HG02938 (cell line): Measurements from ENCODE around the gene CCDC121.
A peak's percentile ranks its signal among the peaks of the same experiment; 100 is the strongest.

Source experiments
- ATAC-seq: cut with Tn5 transposase; IDR thresholded peaks from one replicate; pipeline ENCODE4 v1.9.1; 2021; ENCODE audit warnings: mild to moderate bottlenecking, moderate library complexity; ENCODE audit not compliant: unreplicated experiment

CCDC121 gene, protein sequence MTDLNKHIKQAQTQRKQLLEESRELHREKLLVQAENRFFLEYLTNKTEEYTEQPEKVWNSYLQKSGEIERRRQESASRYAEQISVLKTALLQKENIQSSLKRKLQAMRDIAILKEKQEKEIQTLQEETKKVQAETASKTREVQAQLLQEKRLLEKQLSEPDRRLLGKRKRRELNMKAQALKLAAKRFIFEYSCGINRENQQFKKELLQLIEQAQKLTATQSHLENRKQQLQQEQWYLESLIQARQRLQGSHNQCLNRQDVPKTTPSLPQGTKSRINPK

DNA sequence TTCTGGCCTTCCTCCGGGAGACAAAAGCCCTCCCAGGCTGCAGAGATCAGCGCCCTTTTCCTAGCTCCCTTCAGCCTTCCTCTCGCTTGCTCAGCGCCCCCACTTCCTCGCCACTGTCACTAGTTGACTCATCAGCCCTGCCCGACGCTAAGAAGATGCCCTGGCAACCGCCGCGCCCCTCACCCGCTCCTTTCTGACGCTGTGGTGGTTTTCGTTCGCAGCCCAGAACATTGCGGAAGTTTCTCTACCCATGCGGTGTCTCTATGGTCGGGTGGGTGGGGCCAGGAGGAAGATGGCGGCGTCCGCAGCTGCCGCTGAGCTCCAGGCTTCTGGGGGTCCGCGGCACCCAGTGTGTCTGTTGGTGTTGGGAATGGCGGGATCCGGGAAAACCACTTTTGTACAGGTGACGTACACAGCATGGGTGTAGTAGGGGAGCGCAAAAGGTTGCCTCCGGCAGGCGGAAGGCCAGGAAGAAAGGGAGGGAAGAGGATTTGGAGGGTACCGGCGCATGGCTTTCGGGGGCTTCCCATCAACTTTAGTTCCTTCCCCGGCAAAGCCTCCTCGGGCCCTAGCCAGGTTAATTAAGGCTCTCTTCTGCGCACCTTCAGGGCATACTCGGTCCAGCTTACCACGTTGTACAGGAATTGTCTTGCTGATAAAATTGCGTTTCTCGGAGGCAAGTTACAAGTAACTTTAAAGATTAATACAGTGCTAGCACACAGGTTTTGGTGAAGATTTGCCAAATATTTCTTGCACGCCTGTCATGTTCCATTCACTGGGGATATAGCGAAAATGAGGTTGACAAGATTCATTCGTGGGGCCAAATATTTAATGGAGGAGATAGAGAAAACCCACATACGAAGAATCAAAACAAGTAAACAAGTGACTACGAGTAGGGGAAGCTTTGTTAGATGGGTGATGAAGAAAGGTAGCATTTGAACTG lies at the start of gene CCDC121, which contains the start of gene GPN1:
Gene CCDC121 (minus strand): TSS at position 246 of the 943 bp plus-strand sequence. CDS start 1,213 bp downstream, outside the sequence.
Gene GPN1 (plus strand): TSS at position 284 of the 943 bp plus-strand sequence. CDS start 9 bp downstream, at position 293.
- ATAC-seq: peak; percentile 96

DNA sequence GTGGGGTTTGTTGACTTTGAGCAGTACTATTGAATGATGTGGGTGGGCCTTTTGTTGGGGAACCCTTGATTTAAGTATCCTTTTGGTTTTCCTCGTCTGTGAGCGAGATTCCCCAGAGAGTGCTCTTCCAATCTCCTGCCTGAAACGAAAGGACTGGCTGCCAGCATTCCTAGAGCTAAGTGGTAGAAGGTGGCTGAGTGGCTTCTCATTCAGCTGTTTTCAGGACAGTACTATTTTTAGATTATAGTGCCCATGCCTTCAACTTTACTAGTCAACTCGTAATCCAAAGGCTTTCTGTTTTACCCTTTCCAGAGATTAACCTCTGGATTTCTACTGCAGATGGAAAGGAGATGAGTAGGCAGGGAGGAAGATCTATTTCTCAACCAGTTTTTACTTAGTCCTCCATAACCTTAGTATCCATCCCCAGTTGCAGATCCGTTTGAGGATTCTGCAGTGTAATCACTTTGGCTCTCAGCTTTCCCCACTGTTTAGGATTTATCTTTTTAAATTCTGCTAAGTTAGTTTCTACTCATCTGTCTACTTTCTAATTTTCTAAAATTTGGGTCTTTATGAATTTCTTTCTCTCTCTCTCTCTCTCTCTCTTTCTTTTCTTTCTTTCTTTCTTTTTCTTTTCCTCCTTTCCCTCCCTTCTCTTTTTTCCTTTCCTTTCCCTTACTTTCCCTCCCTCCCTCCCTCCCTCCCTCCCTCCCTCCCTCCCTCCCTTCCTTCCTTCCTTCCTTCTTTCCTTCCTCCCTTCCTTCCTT lies 44.1 kb upstream of the CCDC121 start:
- ATAC-seq: no peak

DNA sequence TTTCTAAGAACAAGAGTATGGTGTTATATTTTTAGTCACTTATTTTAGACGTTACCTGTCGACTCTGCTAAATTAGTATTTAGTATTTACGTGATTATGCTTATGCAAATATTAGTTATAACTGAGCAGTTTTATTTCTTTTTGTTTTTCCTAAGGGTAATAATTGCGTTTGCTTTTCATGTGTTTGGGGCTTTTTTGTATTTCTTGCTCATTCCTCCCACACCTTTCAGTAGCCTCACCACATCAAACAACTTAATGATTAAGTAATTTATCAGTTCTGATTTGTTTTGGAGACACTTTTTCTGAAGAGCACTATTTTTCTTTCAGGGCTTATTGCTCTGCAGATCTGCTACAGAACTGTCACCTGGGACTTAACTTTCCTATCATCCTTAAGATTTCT lies 42.4 kb upstream of the CCDC121 start:
- no peak for ATAC-seq

DNA sequence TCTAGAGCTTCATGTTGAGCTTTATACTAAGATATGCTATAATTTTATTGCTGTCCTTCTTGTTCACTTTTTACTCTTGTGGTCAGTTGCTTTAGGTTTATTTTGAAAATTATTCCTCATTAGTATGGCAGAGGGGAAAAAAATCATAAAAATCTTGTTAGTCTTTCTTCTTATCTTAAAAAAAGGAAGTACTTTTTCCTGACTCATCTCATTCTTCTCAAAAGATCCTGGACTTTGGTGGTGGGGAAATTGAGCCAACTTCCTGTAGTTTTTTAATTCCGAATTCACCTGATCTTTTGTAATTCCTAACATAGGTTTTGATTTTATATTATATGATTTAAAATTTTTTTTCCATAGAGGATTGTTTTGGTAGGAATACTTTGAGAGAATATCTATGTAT lies 38.6 kb upstream of the CCDC121 start:
- ATAC-seq: no peak

DNA sequence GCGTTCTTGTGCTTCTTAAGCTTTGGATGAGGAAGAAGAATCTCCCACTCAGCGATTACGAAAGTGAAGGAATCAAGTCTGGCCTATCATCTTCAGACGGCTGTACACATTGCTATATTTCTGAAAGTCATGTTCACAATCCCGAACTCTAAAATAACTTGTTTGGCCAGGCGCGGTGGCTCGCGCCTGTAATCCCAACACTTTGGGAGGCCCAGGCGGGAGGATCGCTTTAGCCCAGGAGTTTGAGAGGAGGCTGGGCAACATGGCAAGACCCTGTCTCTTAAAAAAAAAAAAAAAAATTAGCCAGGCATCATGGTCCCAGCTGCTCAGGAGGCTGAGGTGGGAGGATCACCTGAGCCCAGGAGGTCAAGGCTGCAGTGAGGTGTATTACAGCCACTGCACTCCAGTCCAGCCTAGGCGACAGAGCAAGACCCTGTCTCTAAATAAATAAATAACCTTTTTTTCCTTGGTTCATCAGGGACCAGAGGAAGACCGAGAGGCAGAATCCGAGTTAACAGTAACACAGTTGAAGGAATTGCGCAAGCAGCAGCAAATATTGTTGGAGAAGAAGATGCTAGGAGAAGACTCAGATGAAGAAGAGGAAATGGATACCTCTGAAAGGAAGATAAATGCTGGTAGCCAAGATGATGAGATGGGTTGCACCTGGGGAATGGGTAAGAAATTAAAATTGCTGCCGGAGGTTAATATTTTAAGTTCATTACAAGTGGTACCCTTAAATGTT lies 36.0 kb upstream of the CCDC121 start:
- no peak for ATAC-seq

DNA sequence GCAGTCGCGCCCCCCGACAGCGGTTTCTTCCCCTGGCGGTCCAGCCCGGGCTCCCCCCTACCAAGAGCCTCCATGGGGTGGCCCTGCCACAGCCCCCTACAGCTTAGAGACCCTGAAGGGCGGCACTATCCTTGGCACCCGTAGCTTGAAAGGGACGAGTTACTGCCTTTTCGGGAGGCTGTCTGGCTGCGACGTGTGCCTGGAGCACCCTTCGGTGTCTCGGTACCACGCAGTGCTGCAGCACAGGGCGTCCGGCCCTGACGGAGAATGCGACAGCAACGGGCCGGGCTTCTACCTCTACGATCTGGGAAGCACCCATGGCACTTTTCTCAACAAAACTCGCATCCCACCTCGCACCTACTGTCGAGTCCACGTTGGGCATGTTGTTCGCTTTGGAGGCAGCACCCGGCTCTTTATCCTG lies 35.4 kb upstream of the CCDC121 start:
- no peak for ATAC-seq

DNA sequence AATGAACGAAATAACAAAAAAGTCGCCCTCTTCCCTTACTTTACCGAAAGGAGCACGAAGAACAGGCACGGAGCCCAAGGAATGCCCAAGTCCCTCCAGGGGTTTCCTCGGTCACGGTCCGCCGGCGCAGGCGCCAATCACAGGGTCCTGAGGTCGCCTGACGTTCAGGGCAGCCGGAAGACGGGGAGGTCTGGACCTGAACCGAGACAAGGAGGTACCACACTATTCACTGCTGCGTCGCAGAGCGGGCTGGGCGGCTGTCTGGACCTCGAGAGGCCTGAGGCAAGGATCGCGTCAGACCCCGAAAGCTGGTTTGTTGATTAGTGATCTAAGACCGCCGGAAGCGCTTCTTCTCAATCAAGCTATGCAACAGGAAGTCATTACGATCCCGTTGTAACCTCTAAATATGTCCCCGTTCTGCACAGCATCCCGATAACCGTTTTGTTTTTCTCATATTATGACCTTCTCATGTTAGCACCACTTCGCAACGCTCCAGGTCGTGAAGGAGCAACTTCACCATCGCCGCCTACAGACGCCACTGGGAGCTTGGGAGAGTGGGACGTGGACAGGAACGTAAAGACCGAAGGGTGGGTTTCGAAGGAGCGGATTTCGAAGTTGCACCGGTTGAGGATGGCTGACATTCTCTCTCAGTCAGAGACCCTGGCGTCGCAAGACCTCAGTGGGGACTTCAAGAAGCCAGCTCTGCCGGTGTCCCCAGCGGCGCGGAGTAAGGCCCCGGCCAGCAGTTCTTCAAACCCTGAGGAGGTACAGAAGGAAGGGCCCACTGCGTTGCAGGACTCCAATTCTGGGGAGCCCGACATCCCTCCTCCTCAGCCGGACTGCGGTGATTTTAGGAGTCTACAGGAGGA lies 34.7 kb upstream of the CCDC121 start, which contains the start of the genes SLC4A1AP and SUPT7L:
Gene SLC4A1AP (plus strand): TSS at position 605 of the 869 bp plus-strand sequence. CDS start 26 bp downstream, at position 631.
Gene SUPT7L (minus strand): TSS at position 330 of the 869 bp plus-strand sequence. CDS start 1,422 bp downstream, outside the sequence.
- peak; percentile 76 for ATAC-seq

DNA sequence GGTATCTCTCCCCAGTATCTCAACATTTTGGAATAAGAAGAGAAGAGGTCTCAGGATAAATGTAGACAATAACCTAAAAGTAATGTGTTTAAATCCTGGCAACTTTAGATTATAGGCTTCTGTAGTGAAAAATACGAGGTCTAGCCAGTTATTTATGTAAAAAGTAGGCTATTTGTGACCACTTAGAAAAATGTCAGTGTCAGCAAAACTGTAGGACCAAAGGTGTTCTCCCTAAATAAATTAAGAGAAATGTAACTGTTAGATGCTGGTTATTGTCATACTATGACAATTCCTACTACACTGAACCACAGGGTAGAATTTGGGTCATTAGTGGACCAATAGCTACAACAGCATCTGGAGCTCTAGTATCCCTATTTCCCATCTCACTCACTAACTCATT lies 32.6 kb upstream of the CCDC121 start:
- ATAC-seq: no peak

DNA sequence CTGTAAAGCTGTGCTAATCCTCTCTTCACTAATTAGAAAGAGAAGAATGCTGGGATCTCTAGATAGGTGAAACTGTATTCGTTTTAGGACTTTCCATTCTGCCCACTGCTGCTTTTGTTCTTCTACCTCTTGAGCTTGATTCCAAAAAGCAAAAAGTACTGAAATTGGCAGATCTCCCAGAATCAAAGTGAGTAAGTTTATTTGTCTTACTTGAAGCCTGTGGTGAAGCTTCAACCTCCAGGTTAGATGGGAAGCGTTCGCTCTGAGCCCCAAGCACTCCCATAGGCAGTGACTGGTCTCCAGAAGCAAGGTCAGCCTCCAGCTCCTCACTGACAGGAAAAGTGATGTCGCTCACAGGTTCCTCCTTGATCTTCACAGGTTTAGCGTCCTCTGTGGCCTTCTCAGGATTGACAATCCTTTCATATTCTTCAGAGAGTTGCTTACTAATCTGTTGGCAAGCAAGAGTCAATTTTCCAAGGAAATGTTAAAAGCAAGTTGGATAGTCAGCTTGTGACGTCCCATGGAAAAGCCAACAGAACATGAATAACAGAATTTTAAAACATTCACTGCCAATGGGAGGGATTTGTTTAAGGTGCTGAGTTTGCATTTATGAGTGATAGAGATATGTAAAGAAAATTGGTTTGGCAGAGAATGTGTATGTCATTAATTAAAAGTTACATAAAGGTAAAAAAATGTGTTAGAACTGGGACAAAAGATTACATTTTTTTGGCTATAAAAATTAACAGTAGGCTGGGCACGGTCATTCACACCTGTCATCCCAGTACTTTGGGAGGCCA lies 26.5 kb upstream of the CCDC121 start:
- ATAC-seq: no peak

DNA sequence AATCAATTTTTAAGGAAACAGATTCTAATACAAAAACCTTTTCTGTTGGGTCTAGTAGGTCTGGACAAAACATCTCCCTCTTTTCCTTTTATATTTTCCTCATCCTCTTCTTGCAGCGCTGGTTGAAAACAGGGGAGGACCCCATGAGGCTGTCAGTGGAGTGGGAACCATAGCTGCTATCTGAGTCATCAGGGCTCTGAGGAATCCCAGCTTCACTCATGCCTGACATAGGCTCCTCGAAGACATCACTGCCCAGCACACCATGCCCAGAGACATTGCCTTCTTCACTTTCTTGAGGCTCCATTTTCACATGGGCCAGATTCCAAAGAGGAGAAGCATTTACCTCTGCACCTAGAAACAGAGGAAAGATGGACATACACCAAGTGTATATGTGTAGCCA lies 24.6 kb upstream of the CCDC121 start:
- ATAC-seq: no peak

DNA sequence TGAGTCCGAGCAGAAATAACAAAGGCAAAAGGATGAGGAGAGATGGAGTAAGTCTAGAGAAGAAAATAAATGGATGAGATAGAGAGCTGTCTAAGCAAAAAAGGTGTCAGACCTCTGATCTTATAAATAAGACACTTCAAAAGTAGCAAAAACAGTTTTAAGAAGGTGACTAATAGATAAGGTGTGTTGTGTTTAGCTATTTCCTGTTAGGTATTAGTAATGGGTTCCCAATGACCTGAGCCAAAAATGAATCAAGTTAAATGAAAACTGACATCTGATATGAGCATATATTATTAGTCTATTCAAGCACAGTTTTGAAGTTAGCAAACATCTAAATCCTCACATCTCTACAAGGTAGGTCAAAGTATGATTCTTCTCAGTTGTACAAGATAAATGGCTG lies 24.0 kb upstream of the CCDC121 start:
- no peak for ATAC-seq

DNA sequence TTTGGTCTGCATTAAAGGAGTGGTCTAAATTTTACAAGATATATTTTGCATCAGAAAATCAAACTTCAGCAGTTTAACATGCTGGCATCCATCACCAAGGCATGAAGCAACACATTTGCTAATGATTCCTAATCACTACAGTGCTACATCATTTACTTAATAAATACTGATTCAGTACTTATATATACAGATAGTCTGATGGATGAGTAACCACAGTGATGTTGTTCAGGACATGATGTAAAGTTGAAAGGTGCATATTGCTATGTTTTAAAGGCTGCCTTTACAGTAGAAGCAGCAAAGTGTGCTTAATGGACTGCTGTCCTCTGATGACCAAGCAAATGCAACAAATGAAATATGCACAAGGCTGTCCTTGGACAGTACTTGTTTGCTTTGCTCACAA lies 23.5 kb upstream of the CCDC121 start:
- no peak for ATAC-seq

DNA sequence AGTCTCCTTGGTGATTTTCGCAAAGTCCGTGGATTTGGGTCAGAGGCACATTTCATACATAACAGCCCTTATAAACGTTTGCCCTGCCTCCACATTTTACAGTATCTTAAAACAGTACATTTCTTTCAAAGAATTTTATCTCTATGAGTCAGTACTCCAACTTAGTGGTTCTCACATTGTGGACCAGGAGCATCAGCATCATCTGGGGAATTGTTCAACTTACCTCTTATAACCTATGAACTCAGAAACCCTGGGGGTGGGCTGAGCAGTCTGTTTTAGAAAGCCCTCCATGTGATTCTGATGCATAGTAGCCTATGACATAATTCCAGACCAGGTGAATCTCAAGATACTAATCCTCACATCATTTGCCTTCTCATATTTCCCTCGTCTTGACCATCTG lies 22.2 kb upstream of the CCDC121 start:
- ATAC-seq: no peak

DNA sequence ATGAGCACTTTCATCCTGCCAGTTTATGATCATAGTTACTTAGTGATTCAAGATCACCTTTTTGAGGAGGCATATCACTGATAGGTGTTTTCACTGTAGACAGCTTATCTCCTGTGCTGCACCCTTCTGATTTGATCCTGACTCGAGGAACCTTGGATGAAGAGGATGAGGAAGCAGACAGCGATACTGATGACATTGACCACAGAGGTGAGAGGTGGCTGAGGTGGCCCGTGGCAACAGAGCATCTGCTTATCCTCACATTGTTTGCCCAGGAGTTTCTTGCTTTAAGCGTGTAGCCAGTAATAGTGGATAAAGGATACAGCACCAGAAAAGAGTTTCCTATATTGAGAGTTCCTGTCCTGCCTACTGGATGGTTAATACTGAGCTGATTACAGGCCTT lies 18.9 kb upstream of the CCDC121 start:
- no peak for ATAC-seq

DNA sequence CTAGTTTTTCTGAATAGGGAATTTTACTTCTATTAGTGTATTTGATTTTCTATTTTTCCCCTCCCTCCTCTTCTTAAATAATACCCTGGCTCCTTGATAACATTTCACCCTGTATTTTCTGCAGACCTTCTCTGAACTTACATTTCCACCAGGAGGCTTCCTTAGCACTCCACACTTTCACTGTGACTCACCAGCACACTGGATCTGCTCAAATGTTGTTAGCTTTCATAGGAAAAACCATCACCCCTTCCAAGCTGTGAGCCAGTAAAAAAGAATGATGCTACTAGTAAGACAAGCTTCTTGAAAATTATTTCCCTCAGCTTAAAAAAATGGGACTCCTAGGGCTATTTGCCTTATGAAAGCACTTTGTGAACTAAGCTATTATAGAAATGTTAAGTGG lies 18.5 kb upstream of the CCDC121 start:
- ATAC-seq: no peak

DNA sequence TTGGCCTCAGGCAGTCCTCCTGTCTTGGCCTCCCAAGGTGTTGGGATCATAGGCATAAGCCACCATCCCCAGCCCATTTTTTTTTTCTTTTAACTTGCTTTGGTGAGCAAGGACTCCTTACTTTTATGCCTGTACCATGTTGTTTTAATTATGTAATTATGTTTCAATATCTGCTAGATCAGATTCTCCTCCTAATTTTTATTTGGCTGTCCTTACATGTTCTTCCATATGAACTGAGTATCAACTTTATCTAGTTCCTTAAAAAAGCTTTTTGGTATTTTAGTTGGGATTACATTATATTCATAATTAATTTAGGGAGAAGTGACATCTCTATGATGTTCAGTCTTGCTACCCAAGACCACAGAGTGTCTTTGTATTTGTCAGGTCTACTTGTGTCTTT lies 16.4 kb upstream of the CCDC121 start:
- ATAC-seq: no peak

DNA sequence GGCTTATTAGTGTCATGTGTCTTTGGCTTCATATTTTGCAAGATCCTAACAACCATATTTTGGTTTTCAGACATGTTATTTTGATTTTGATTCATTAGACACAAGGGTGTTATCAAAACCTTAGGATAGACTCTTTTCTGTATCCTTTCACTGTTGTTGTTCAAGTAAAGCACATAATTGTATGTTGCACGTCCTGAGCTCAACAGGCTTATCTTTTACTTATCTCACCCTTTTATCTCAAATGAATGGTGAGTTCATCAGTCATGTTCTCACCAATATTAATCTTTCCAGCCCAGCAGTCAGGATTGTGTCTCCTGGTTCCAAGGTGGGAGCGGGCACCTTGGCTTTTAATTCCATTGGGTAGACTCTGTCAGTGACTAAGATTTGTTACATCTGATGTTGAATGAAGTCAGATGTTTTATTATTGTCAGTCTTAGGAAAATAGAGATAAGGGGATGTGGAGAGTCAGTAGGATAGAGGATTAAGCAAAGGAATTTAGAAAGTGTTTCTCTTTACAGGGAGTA lies 12.0 kb upstream of the CCDC121 start:
- no peak for ATAC-seq

DNA sequence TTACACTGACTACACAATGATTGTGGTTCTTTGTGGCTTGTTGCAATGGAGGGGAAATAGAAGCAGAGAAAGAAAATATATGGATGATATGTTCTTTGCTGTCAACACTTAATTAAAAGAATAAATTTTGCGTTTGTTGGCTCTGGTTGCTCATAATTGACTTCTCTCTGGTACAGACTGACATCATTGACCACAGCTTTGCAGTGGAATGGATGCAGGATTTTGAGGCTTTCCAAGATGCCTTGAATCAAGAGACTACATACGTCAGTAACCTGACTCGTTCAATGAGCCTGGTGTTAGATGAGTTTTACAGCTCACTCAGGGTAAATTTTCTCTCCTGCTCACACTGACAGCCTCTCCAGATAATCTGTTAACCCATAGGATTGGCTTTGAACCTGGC lies 9.9 kb upstream of the CCDC121 start:
- ATAC-seq: no peak
